Measurements from ENCODE around the gene BET1L. TPM values are rescaled to one million over a fixed set of nuclear protein-coding genes. Genes with fewer than 3 reads are reported as not detected.

BET1L gene
- total RNA-seq, 1 experiment from 2014 or later = 22.2 TPM

- DNase-seq (ENCODE audit: low spot score) = peak; percentile 91
- ChIA-PET POLR2A (ENCODE audit: low non-redundant PET) (no interaction called here), CTCF (interaction anchor here (0.6 kb wide), 1 partner anchor 482 kb away, joined by 3 read pairs; no protein-coding TSS in a partner anchor)
- BruUV-seq (replicated peaks) = TSS peak; percentile 51
- H3K4me1 ChIP-seq (ENCODE audit: insufficient read depth, low read length, poor library complexity, severe bottlenecking) = peaks cover 12% of the 10 kb centered on the region
- TF ChIP-seq, protein P1, sequence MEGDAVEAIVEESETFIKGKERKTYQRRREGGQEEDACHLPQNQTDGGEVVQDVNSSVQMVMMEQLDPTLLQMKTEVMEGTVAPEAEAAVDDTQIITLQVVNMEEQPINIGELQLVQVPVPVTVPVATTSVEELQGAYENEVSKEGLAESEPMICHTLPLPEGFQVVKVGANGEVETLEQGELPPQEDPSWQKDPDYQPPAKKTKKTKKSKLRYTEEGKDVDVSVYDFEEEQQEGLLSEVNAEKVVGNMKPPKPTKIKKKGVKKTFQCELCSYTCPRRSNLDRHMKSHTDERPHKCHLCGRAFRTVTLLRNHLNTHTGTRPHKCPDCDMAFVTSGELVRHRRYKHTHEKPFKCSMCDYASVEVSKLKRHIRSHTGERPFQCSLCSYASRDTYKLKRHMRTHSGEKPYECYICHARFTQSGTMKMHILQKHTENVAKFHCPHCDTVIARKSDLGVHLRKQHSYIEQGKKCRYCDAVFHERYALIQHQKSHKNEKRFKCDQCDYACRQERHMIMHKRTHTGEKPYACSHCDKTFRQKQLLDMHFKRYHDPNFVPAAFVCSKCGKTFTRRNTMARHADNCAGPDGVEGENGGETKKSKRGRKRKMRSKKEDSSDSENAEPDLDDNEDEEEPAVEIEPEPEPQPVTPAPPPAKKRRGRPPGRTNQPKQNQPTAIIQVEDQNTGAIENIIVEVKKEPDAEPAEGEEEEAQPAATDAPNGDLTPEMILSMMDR (conservative IDR thresholded peaks at IDR 0.05; ENCODE audit: low read depth, low read length) = no peak
- no peak for TF ChIP-seq EZH2 (IDR thresholded peaks at IDR 0.05; ENCODE audit: borderline replicate concordance, low read depth, low read length, poor library complexity, severe bottlenecking)
- intact Hi-C loops (cut with micrococcal nuclease; ENCODE audit: unreplicated experiment) = no loop called here
- H3K27me3 ChIP-seq (replicated peaks; ENCODE audit: insufficient read depth, low read depth, low read length, poor library complexity) = no peaks in the 10 kb centered on the region
- H3K9me3 ChIP-seq (ENCODE audit: low read depth, low read length, poor library complexity, severe bottlenecking) = no peaks in the 10 kb centered on the region
- peak within 1 kb of the TSS; percentile 95 for H3K4me3 ChIP-seq (ENCODE audit: low read depth, low read length, poor library complexity, severe bottlenecking)
- peak within 1 kb of the TSS; percentile 78 for H3K27ac ChIP-seq (ENCODE audit: low read depth, low read length, poor library complexity, severe bottlenecking)
- peaks cover 11% of the 10 kb centered on the region for H3K36me3 ChIP-seq (ENCODE audit: insufficient read depth, low read length, poor library complexity, severe bottlenecking)
Measured at GRCh38 chr11:236774-237767, 29.9 kb upstream of the BET1L start, which contains the start of gene PSMD13. Gene PSMD13 (plus strand): TSS chr11:236976. CDS start chr11:237050, 74 bp downstream.

DNA sequence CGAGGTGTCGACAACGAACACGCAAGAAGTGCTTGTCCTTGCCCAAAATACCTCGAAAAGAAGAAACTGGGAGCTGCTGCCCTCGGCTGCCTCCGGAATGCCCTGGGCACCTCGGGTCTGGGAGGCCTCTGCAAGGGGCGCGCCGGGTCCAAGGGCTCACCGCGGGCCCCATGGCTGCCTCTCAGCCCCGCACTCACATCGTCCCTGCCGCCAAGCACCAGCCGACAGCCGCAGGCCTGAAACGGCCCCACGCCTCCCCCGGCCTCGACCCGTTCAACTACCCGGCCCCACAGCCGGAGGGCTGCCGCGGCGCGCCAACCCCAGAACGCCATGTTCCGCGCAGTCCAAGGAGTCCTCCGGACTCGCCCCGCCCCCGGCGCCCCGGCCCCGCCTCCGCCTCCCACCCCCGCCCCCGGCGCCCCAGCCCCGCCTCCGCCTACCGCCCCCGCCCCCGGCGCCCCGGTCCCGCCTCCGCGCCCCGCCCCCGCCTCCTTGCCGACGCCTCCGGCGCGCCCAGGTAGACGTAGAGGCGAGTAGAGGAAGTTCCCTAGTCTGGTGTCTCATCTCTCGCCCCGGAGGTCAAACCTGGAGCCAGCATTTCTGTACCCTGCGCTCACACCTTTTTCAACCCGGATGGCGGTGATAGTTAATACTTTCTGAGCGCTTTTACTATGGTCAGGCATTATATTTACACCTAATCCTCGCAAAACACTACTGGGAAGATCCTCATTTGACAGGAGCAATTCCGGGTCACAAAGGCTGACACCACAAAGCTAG, 29.0 kb upstream of the BET1L start, which contains the start of gene SIRT3:
Gene SIRT3, minus strand, starts transcription at position 346 of the 777 bp plus-strand sequence. Its CDS starts 14 bp downstream, at position 332.
- Histone ChIP-seq H3K36me3 (ENCODE audit: insufficient read depth, low read length, poor library complexity, severe bottlenecking) (peaks cover 8% of the 10 kb centered on the region), H3K27ac (ENCODE audit: low read depth, low read length, poor library complexity, severe bottlenecking) (peak within 1 kb of the TSS; percentile 78), H3K27me3 (replicated peaks; ENCODE audit: insufficient read depth, low read depth, low read length, poor library complexity) (no peaks in the 10 kb centered on the region), H3K4me3 (ENCODE audit: low read depth, low read length, poor library complexity, severe bottlenecking) (peak within 1 kb of the TSS; percentile 95), H3K9me3 (ENCODE audit: low read depth, low read length, poor library complexity, severe bottlenecking) (no peaks in the 10 kb centered on the region), H3K4me1 (ENCODE audit: insufficient read depth, low read length, poor library complexity, severe bottlenecking) (peaks cover 12% of the 10 kb centered on the region)
- ChIA-PET CTCF (no interaction called here), POLR2A (ENCODE audit: low non-redundant PET) (no interaction called here)
- BruUV-seq (replicated peaks) = no TSS peak
- intact Hi-C loops (cut with micrococcal nuclease; ENCODE audit: unreplicated experiment) = no loop called here
- no peak for TF ChIP-seq EZH2 (IDR thresholded peaks at IDR 0.05; ENCODE audit: borderline replicate concordance, low read depth, low read length, poor library complexity, severe bottlenecking)
- TF ChIP-seq, protein P1 (conservative IDR thresholded peaks at IDR 0.05; ENCODE audit: low read depth, low read length) = no peak
- peak; percentile 78 for DNase-seq (ENCODE audit: low spot score)

DNA sequence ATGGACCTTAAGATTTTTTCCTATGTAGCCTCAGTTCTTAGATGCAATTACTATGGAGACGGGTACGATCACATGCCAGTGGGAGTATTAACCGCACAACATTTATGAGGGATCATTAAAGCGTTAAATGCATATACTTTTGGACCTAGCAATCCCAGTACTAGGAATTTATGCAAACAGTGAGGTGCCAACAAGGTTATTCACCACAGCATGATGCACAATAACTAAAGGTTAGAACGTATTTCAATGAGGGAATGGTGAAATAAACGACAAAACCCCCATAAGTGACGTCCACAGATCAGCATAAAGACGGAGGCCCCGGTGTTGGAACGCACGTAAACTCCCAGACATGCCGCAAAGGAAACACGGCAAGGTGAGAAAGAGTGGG, 28.4 kb upstream of the BET1L start:
- CTCF ChIA-PET = no interaction called here
- intact Hi-C loops (cut with micrococcal nuclease; ENCODE audit: unreplicated experiment) = no loop called here

More for the DNA sequence above, 28.4 kb upstream of the BET1L start:
- Histone ChIP-seq H3K27me3 (replicated peaks; ENCODE audit: insufficient read depth, low read depth, low read length, poor library complexity) (no peaks in the 10 kb centered on the region), H3K36me3 (ENCODE audit: insufficient read depth, low read length, poor library complexity, severe bottlenecking) (peaks cover 7% of the 10 kb centered on the region), H3K27ac (ENCODE audit: low read depth, low read length, poor library complexity, severe bottlenecking) (peak overlapping the region; percentile 73), H3K9me3 (ENCODE audit: low read depth, low read length, poor library complexity, severe bottlenecking) (no peaks in the 10 kb centered on the region), H3K4me1 (ENCODE audit: insufficient read depth, low read length, poor library complexity, severe bottlenecking) (peaks cover 12% of the 10 kb centered on the region), H3K4me3 (ENCODE audit: low read depth, low read length, poor library complexity, severe bottlenecking) (peak overlapping the region; percentile 95)
- POLR2A ChIA-PET (ENCODE audit: low non-redundant PET) = no interaction called here
- BruUV-seq (replicated peaks) = no TSS peak
- no peak for TF ChIP-seq EZH2 (IDR thresholded peaks at IDR 0.05; ENCODE audit: borderline replicate concordance, low read depth, low read length, poor library complexity, severe bottlenecking)
- TF ChIP-seq, protein P1 (conservative IDR thresholded peaks at IDR 0.05; ENCODE audit: low read depth, low read length) = no peak
- DNase-seq (ENCODE audit: low spot score) = peak; percentile 42
